Esophagus squamous epithelium (tissue), 5 donors: ENCODE data around the gene SLC22A31. TPM values are rescaled to one million over a fixed set of nuclear protein-coding genes. Genes with fewer than 3 reads are reported as not detected.

Experiments used
- DNase-seq: peaks from one replicate; lab custom pipeline; 2025; lab: John Stamatoyannopoulos, UW
- H3K27ac ChIP-seq, 4 donors: fragments of 200-600 bp; sonication (generic); one replicate each; pipeline ENCODE4 v1.5.1; 2016 to 2019; ENCODE audit warnings: mild to moderate bottlenecking in 1 of 4
- H3K27me3 ChIP-seq, 4 donors: fragments of 200-600 bp; sonication (generic); 1 replicate in 3 of 4; 2 replicates in 1 of 4; pipeline versions ENCODE4 v1.5.1 to v1.6.0; 2017 to 2021; ENCODE audit warnings: antibody characterized with exemption in 1 of 4
- H3K36me3 ChIP-seq, 3 donors: fragments of 200-600 bp; sonication (generic); one replicate each; pipeline ENCODE4 v1.5.1; 2016 to 2019
- H3K4me1 ChIP-seq, 3 donors: fragments of 200-600 bp; sonication (generic); one replicate each; pipeline ENCODE4 v1.5.1; 2017 to 2019
- H3K4me3 ChIP-seq, 4 donors: fragments of 200-600 bp; sonication (generic); 1 replicate in 3 of 4; 2 replicates in 1 of 4; pipeline ENCODE4 v1.5.1; 2016 to 2019; ENCODE audit warnings: mild to moderate bottlenecking in 2 of 4, moderate library complexity in 1 of 4
- H3K9me3 ChIP-seq, 3 donors: fragments of 200-600 bp; sonication (generic); one replicate each; pipeline ENCODE4 v1.5.1; 2016 to 2019
- POLR2A ChIP-seq, 4 donors: fragments of 450-650 bp; IDR thresholded peaks; one replicate each; pipeline ENCODE4 v1.6.1; 2017; ENCODE audit warnings: antibody characterized with exemption in 4 of 4, mild to moderate bottlenecking in 4 of 4, moderate library complexity in 3 of 4
- WGBS, 2 donors: methylation state at CpG; one replicate each; pipeline ENCODE4 v1.1.5; 2018; 5-methylcytosine and 5-hydroxymethylcytosine counted together
- intact Hi-C: fragments of 100-400 bp; cut with DNase I; formaldehyde crosslinking; loops from one replicate; pipeline ENCODE4 v1.15.0; 2022
- total RNA-seq, 4 donors: library from RNA; depleted of rRNA; stranded (reverse); fragments of >200 nt; gene quantifications; one replicate each; pipeline ENCODE4 v1.1.0, GENCODE V29; 2016
- TF ChIP-seq, protein P1 (sequence below), 6 experiments: fragments of 450-650 bp in 4 of 6; fragments of 200-600 bp in 2 of 6; sonication (generic) in 2 of 6; IDR thresholded peaks; one replicate each; pipeline ENCODE4 v1.5.1; 2016 to 2019; ENCODE audit warnings: antibody characterized with exemption in 6 of 6, mild to moderate bottlenecking in 4 of 6, moderate library complexity in 4 of 6
- donor health status: DM: yes; HTN: yes; CAD: no.

The SLC22A31 gene
- total RNA-seq, 4 donors from 2014 or later, result not detected

DNA sequence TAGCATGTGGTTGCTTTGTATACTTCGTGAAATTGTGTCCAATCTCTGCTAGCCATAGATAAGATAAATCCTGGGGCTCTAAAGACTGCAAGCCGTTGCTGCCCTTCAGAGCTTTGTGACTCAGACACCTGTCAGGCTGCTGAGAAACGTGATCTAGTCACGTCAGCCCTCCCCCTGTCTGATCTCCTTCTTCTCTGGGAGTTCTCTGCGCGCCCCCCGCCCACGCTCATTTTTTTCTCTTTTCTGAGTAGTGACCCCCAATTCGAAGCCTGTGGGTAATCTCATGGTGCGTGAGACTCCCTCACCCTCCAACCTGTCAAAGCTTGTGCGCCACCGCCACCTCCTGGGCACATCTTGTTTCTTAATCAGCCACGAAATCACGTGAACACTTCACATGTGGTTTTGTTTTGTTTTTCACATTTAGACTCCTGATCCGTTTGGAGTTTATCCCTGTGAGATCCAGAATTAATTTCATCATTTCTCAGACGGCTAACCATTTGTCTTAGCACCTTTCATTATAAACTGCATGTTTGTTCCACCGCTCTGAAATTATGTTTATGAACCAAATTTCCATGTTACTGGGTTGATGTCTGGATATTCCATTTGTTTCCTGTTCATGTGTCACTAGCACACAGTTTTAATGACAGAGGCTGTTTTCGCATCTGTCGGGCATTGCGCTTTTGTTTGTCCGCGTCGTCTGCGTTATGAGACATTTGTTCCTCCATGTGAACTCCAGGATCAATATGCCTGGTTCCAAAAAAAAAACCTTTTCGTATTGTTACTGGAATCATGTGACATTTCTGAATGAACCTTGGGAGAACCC, 16.2 kb upstream of the SLC22A31 start:
- Histone ChIP-seq H3K36me3 (peaks cover 0 to 13% (median 5%) of the 10 kb centered on the region in 3 donors), H3K27ac (peak overlapping the region; percentile 96 to 99 (median 97)), H3K4me3 (peak overlapping the region; percentile 66 to 85 (median 78)), H3K4me1 (peaks cover 13 to 38% (median 21%) of the 10 kb centered on the region in 3 donors), H3K9me3 (no peaks in the 10 kb centered on the region), H3K27me3 (no peaks in the 10 kb centered on the region)
- 1 to 2% methylated on average over 25 of the region's 25 CpGs for WGBS, 2 donors
- no peak for DNase-seq
- TF ChIP-seq, protein P1, sequence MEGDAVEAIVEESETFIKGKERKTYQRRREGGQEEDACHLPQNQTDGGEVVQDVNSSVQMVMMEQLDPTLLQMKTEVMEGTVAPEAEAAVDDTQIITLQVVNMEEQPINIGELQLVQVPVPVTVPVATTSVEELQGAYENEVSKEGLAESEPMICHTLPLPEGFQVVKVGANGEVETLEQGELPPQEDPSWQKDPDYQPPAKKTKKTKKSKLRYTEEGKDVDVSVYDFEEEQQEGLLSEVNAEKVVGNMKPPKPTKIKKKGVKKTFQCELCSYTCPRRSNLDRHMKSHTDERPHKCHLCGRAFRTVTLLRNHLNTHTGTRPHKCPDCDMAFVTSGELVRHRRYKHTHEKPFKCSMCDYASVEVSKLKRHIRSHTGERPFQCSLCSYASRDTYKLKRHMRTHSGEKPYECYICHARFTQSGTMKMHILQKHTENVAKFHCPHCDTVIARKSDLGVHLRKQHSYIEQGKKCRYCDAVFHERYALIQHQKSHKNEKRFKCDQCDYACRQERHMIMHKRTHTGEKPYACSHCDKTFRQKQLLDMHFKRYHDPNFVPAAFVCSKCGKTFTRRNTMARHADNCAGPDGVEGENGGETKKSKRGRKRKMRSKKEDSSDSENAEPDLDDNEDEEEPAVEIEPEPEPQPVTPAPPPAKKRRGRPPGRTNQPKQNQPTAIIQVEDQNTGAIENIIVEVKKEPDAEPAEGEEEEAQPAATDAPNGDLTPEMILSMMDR (IDR thresholded peaks at IDR 0.05), result peak; percentile 55 to 83 (median 76)
- no peak for TF ChIP-seq POLR2A (IDR thresholded peaks at IDR 0.05)
- intact Hi-C loops, result loop anchor here (5.0 kb wide), 1 partner anchor 389 kb away; no protein-coding TSS in a partner anchor

- intact Hi-C loops, result no loop called here
- peaks cover 0 to 10% (median 2%) of the 10 kb centered on the region in 3 donors for H3K4me1 ChIP-seq
- peaks cover 0 to 19% (median 0%) of the 10 kb centered on the region in 4 donors for H3K27me3 ChIP-seq
- no peak overlapping the region for H3K27ac ChIP-seq
- no peaks in the 10 kb centered on the region for H3K36me3 ChIP-seq
- no peaks in the 10 kb centered on the region for H3K9me3 ChIP-seq
- 58 to 66% methylated on average over 5 to 14 of the region's 15 CpGs for WGBS, 2 donors
- DNase-seq, result no peak
- H3K4me3 ChIP-seq, result no peak overlapping the region
- TF ChIP-seq, protein P1 (IDR thresholded peaks at IDR 0.05), result no peak
- no peak for TF ChIP-seq POLR2A (IDR thresholded peaks at IDR 0.05)
Measured at GRCh38 chr16:89210904-89211515, 10.7 kb upstream of the SLC22A31 start.

DNA sequence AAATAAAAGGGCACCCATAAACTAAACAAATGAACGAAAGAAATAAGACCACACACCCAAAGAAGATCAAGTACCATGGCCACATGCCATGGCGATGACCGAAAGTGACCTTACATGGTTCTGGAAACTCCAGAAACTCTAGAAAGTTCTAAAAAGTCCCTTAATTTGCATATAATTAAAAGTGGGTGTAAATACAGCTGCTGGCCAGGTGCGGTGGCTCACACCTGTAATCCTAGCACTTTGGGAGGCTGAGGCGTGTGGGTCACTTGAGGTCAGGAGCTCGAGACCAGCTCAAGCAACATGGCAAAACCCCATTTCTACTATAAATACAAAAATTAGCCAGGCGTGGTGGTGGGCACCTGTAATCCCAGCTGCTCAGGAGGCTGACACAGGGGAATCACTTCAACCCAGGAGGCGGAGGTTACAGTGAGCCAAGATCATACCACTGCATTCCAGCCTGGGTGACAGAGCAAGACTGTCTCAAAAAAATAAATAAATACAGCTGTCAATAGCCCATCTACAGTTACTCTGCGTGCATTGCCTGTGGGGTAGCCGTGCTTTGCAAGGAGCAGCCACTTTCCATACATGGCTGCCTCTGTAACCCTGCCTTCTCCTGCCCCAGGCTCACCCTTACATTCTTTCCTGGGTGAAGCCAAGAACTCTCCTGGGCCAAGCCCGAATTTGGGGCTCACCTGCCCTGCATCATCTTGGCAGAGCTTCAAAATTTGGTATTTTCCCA, 10.0 kb upstream of the SLC22A31 start:
- no peak for DNase-seq
- intact Hi-C loops, result no loop called here
- Histone ChIP-seq H3K27me3 (peaks cover 0 to 25% (median 0%) of the 10 kb centered on the region in 4 donors), H3K4me3 (no peak overlapping the region), H3K27ac (no peak overlapping the region), H3K36me3 (no peaks in the 10 kb centered on the region), H3K9me3 (no peaks in the 10 kb centered on the region), H3K4me1 (peaks cover 0 to 3% (median 0%) of the 10 kb centered on the region in 3 donors)
- WGBS, 2 donors, result 66 to 77% methylated on average over 10 of the region's 11 CpGs
- TF ChIP-seq POLR2A (IDR thresholded peaks at IDR 0.05), result no peak
- TF ChIP-seq, protein P1 (IDR thresholded peaks at IDR 0.05), result no peak

DNA sequence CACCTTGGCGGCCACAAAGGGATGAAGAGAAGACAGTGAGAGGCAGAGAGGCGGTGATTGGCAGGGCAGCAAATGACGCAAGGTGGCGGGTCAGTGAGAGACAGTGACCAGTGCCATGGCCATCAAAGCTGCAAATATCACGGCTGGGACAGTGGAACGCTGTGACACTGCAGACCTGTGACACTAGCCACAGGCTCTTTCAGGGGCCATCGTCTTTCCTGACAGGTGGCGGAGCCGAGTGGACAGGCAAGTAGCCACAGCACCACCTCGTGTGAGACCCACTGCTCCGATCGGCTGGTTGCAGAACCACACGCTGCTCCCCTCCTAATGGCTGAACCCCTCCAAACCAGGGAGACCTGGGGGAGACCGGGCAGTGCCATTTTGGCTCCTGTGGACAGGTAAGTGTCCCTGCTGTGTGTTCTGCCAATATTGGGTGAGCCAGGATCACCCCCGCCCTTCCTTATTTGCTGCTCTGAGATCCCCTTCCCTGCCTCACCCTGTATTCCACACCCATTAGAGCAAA, 9.2 kb upstream of the SLC22A31 start:
- H3K27ac ChIP-seq, result no peak overlapping the region
- intact Hi-C loops, result no loop called here
- peaks cover 0 to 31% (median 0%) of the 10 kb centered on the region in 4 donors for H3K27me3 ChIP-seq
- no peak overlapping the region for H3K4me3 ChIP-seq
- TF ChIP-seq, protein P1 (IDR thresholded peaks at IDR 0.05), result no peak
- TF ChIP-seq POLR2A (IDR thresholded peaks at IDR 0.05), result no peak
- H3K4me1 ChIP-seq, result no peaks in the 10 kb centered on the region
- 56 to 71% methylated on average over 13 to 14 of the region's 15 CpGs for WGBS, 2 donors
- no peaks in the 10 kb centered on the region for H3K9me3 ChIP-seq
- no peak for DNase-seq
- no peaks in the 10 kb centered on the region for H3K36me3 ChIP-seq
